TTC549 (cell line): Measurements from ENCODE around the gene VWA5B2.

Source experiments
- FAIRE-seq: peaks from 2 replicates; lab custom pipeline; 2012; peaks lifted over from hg19 to GRCh38; lab: Jason Lieb, UNC

VWA5B2 gene

DNA sequence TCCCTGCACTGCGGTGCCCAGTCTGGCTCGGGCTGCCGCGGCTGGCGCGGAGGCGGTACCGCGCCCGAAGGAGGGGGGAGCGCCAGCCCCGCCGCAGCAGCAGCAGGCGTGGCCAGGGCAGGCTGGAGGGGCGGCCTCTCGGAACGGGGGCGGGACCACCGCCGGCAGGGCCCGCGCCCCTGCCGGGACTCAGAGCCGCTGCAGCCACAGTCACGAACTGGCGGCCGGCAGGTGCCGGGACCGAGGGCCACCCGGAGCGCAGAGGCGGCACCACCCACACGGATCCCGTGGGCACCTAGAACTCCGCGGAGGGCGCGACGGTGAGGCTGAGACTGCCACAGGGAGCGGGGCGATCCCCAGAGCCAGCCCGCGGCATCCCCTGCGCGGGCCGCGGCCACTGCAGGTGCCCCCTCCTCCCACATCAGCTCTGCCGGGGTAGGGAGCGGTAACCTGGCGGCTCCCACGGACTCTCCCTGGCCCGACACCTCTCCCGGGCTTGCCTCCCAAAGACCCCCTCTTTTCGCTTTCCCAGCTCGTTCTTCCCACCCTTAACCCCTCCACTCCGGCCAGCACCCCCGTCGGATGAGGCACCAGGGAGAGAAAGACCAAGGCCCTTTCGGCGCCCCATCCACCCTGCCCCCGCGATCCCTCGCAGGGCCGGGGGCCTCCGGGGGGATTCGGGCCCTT, at the start of gene VWA5B2:
Gene VWA5B2 (plus strand): TSS at position 192 of the 687 bp plus-strand sequence. CDS start 944 bp downstream, outside the sequence.
- no peak for FAIRE-seq

DNA sequence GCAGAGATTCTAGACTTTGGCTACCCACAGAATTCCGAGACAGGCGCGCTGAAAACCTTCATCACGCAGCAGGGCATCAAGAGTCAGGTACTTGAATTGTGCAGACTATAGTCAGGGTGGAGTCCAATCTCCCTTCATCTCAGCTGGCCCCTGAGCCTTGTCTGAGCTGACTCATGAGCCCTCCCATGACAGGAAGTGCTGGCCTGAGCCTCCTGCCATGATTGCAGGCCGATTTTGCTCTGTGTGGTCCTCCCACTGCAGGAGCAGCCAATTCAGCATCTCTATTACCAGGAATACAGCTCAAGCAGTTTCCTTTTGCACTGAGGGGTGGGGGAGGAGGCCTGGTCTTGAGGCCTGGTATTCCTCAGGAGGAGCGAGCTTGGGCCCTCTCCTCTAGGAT, 49.2 kb upstream of the VWA5B2 start:
- no peak for FAIRE-seq

DNA sequence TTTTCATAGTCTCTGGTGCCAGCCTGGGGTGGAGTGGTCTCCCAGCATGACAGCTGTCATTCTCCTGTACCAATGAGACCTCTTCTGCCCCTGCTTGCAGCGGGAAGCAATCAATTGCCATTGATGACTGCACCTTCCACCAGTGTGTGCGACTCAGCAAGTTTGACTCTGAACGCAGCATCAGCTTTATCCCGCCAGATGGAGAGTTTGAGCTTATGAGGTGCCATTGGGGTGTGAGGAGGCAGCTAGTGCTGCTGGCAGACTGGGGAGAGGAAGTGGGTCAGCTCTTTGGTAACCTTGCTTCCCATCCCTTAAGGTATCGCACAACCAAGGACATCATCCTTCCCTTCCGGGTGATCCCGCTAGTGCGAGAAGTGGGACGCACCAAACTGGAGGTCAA, 47.8 kb upstream of the VWA5B2 start:
- no peak for FAIRE-seq

DNA sequence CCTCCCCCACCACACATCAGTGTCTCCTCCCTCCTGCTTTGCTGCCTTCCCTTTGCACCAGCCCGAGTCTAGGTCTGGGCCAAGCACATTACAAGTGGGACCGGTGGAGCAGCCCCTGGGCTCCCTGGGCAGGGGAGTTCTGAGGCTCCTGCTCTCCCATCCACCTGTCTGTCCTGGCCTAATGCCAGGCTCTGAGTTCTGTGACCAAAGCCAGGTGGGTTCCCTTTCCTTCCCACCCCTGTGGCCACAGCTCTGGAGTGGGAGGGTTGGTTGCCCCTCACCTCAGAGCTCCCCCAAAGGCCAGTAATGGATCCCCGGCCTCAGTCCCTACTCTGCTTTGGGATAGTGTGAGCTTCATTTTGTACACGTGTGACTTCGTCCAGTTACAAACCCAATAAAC, 45.7 kb upstream of the VWA5B2 start:
- FAIRE-seq: no peak

DNA sequence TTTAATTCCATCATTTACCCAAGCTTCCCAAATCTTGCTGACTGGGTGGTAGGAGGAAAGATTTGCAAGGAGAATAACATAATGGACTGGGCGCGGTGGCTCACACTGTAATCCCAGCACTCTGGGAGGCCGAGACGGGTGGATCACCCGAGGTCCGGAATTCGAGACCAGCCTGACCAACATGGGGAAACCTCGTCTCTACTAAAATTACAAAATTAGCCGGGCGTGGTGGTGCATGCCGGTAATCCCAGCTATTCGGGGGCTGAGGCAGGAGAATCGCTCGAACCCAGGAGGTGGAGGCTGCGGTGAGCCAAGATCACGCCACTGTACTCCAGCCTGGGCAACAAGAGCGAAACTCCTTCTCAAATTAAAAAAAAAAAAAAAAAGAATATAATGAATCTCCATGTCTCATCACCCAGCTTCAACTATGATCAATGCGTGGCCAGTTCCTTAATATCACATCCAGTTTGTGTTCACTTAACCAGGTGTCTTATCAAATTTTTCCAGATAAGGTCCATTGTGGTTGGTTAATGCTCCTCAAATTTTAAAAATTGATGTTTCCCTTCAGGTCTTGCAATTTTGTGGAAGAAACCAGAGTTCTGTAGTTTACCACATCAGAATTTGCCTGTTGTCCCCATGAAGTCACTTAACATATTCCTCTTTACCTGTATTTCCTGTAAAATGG, 44.7 kb upstream of the VWA5B2 start:
- no peak for FAIRE-seq

DNA sequence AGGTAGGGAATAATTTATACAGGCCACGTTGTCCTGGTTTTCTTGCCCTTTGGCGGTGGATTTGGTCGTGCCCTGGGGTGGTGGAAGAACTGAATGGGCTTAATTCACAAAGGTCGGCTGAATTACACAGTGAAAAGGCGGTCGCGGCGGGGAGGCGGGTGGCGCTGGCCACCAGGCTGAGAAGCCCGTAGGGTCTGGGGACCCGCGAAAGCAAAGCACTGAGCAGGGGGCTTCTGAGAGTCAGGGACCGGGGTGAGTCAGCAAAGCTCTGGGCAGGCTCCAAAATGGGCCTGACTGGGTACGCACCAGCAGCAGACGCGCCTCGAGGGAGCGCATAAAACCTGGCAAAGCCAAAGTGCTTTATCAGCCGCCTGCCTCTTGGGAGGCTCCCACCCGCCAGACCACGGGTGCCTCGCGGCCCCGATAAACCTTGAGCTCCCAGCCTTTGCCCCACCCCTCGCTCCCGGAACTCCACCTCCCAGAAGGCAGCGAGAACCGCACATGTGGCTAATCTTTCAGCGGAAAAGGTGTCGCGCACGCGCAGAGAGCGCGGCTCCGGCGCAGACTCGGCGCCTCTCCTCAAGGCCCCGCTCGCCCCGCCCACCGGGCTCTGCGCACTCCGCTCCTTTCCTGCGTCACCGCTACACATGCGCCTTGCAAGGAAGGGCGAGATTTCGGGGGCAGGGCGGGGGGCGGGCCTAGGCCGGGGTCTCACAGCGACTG, 43.8 kb upstream of the VWA5B2 start:
- FAIRE-seq: no peak

DNA sequence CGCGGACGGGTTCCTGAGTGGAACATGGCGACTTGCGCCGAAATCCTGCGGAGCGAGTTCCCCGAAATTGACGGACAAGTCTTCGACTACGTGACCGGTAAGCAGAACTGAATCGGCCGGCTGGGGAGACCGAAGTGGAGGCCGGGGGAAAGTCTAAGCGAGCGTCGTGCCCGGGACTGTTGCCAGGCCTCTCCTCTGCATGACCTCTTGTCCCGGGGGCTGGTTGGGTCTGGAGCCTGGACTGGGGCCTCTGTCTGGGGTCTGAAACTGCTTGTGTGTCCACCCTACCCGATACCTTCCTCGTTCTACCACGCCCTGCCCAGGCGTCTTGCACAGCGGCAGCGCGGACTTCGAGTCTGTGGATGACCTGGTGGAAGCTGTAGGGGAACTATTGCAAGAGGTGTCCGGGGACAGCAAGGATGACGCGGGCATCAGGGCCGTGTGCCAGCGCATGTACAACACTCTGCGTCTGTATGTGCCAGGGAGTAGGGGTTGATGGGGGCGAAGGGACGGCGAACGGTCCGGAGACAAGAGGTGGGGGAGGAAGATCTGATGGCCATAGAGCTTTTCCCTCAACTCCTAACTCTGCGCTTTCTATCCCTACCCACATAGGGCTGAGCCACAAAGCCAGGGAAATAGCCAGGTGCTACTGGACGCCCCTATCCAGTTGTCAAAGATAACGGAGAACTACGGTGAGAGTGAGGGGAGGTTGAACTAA, 43.0 kb upstream of the VWA5B2 start, which contains the start of gene ABCF3:
Gene ABCF3 (plus strand): TSS at position 16 of the 718 bp plus-strand sequence. CDS start 9 bp downstream, at position 25.
- no peak for FAIRE-seq

DNA sequence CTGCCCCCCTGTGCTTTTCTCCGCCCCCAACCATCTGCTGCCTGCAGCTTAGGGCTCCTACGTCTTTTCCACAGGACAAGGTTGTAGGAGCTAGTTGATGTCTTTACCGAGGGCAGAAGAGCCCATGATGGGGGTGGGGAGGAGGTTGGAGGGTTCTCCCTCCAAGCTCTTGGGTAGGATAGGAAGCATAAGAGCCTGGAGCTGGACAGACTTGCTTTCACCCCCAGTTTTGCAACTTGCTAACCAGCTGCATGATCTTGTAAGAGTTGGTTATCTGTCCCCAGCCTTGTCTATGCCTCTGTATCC, 42.5 kb upstream of the VWA5B2 start:
- FAIRE-seq: no peak

DNA sequence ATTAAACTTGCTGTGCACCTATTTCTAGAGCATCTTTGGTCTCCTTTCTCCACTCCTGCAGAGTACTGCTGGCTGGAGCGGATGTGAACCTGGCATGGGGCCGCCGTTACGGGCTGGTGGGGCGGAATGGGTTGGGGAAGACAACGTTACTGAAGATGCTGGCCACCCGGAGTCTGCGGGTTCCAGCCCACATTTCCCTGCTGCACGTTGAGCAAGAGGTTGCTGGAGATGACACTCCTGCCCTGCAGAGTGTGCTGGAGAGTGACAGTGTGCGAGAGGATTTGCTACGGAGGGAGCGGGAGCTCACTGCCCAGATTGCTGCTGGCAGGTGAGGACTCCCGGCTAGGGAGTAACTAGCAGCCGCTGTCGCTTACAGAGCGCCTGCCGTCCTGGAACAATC, 41.3 kb upstream of the VWA5B2 start:
- FAIRE-seq: no peak

DNA sequence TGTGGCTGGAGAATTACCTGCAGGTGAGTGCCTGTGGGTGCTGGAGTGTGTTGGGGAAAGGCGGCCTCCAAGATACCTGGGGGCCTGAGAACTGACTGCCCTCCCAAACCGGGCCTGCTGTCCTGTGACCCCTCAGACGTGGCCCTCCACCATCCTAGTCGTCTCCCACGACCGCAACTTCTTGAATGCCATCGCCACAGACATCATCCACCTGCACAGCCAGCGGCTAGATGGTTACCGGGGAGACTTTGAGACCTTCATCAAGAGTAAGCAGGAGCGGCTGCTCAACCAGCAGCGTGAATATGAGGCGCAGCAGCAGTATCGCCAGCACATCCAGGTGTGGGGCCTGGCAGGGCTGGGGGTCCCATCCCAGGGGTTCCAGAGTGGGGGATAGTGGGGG, 40.0 kb upstream of the VWA5B2 start:
- no peak for FAIRE-seq

DNA sequence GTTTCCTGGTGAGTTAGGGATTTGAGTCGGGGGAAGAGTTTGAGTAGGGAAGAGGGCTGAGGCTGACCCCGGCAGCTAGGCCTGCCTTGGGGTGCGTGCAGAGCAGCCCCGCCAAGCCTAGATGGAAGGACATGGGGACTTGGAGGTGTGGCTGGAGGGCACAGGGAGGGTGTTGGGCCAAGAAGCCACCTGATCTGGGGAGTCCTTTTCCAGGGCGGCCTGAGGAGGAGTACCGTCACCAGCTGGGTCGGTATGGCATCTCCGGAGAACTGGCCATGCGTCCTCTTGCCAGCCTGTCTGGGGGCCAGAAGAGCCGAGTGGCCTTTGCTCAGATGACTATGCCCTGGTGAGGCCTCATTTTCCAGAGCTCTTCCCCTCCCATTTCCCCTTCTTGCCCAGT, 36.5 kb upstream of the VWA5B2 start:
- FAIRE-seq: no peak

DNA sequence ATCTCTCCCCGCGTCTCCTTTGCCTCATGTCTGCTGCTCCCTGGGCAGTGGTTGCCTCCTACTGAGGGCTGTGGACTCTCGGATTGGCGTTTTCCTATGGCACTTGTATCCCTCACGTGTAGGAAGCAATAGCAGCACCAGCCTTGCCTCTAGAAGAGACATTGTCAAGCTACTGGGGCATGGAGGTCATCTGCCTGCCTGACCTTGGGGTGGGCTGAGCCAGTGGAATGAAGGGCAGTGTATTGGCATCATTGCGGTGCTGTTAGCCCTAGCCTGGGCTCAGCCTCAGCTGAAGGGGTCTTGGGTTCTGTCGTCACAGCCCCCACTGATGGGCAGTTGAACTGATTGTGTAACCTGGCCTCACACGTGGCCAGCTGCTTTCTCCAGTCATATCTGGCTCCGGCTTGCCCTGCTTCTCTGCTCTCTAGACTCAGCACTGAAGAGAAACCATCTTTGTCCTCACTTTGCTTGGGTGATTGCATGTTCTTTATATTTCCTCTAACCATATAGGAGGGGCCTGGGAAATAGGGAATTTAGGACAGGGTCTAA, 35.3 kb upstream of the VWA5B2 start:
- FAIRE-seq: no peak

DNA sequence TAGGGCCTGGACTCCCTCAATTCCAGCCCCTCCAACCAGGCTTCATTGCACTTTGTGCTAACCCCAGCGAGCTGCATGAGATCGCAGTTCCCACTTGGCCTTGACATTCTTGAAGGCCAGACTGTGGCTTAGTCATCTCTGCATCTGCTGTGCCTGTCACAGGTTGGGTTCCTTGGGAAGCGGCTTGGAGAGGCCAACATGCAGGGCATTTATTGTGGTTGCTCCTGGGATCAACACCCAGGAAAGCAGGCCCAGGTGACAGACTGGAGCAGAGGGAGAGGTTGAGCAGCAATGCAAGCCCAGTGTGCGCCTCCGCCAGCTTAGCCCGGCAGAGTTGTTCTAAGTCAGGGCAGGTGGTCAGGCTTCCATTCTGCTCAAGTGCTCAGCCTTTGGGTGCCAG, 32.8 kb upstream of the VWA5B2 start:
- FAIRE-seq: no peak

DNA sequence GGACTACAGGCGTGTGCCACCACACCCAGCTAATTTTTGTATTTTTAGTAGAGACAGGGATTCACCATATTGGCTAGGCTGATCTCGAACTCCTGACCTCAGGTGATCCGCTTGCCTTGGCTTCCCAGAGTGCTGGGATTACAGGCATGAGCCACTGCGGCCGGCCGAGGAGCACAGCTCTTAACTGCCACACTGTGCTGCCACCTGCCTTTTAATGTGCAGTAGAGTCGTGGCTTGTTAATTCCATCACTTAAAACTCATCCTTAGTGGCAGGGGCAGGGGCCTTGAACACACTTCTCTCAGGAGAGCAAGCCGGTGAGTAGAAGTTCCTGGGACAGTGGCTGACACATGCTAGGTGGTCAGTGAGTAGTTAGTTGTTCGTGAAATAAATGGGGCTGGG, 30.9 kb upstream of the VWA5B2 start:
- no peak for FAIRE-seq

DNA sequence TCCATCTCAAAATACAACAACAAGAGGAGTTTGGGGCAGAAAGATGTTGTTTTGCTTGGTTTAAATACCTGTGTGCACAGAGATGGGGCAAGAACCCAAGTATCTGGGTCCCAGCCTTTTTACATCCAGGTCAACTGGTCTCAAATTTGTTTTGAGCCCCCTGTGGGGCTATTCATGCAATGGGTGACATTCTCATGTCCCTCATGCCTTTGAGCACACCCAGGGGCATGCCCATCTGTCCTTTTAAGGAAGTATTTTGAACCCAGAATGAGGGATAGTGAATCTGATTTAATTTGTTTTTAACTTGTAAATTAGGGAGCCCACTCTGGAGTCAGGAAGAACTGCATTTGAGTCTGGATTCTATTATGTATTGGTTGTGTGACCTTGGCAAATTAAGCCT, 28.6 kb upstream of the VWA5B2 start:
- no peak for FAIRE-seq

DNA sequence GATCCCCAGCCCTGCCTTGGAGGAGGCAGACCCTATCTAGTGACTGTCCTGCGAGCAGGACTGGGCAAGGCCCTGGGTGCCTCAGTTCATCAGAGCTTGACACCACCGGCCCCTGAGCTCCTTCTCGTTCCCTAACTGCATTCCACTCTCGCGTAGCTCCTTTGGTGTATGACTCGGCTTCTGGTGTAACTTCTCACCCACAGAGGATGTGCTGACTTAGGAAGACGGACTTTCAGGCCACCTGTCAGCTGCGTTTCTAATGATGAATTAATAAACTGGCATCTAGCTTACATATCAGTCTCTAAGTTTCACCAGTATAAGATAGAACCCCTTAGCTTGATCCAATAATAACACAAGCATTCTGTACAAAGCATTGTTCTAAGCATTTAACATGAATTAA, 25.9 kb upstream of the VWA5B2 start:
- no peak for FAIRE-seq

DNA sequence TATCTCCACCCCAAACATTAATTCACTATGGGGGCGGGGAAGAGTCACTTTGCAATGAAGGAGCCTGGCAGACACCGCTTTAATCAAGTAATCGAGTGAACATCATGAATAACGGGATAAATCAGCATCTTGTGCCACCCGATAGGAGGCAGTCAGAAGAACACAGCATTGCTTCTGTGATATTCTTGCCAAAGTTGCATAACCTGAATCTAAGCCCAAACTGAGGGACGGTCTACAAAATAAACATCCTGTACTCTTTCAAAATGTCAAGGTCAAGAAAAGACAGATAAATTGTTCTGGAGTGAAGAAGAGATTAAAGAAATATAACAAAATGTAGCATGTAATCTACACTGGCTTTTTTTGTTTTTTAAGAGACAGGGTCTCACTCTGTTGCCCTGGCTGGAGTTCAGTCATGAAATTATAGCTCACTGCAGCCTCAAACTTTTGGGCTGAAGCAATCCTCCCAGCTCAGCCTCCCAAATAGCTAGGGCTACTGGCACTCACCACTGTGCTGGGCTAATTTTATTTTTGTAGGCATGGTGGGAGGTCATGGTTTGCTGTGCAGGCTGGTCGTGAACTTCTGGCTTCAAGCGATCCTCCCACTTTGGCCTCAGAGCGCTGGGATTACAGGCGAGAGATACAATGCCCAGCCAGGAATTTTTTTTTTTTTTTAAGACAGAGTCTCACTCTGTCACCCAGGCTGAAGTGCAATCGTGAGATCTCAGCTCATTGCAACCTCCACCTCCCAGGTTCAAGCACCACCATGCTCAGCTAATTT, 20.1 kb upstream of the VWA5B2 start:
- no peak for FAIRE-seq

DNA sequence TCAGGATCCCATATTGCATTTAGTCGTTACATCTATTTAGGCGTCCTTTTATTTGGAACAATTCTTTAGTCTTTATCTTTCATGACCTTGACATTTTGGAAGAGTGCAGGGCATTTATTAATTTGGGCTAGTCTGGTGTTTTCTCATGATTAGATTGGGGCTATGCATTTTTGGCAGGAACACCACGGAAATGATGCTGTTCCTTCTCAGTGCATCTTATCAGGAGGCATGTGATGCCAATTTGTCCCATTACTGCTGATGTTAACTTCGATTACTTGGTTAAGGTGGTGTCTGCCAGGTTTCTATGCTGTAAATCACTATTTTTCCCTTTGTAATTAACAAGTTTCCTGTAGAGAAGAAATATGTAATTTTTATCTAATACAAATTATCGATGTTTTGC, 18.1 kb upstream of the VWA5B2 start:
- no peak for FAIRE-seq

DNA sequence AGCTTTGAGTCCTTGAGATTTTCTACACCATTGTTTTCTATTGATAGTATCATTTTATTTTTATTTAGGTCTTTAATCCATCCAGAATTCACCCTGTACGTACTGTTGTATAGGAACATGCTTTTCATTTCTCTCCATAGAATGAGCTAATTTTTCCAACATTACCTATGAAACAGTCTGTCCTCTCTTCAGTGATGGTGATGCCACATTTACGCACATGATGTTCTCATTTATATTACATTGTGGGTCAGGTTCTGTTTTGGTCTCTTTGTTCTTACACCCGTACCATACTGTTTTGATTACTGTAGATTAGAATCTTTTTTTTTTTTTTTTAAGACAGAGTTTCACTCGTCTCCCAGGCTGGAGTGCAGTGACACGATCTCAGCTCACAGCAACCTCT, 17.7 kb upstream of the VWA5B2 start:
- no peak for FAIRE-seq

DNA sequence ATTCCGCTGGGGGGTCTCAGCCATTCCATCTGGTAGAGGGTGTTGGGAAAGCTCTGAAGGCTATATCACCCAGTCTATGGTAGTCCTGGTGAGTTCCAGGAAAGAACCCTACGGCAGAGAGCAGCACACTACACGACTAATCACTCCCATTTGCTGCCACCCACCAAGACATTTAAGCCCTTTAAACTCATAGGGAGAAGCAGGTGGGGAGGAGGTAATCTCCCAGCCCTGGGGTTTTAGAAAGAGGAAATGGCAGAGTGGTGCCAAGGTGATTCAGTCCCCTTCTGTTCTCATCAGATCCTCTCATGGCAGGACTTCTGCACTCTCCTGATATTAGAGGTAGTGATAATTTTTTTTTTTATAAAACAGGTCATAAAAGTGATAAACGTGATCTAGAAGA, 10.6 kb upstream of the VWA5B2 start:
- no peak for FAIRE-seq

DNA sequence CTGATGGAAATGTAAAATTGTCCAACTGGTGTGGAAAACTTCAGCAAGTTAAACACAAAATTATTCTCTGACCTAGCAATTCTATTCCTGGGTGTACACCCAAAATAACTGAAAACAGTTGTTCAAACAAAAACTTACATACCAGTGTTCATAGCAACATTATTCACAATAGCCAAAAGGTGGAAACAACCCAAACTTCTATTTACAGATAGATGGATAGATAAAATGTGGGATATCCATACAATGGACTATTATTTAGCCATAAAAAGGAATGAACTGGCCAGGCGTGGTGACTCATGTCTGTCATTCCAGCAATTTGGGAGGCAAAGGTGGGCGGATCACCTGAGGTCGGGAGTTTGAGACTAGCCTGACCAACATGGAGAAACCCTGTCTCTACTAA, 6.9 kb upstream of the VWA5B2 start:
- FAIRE-seq: no peak

DNA sequence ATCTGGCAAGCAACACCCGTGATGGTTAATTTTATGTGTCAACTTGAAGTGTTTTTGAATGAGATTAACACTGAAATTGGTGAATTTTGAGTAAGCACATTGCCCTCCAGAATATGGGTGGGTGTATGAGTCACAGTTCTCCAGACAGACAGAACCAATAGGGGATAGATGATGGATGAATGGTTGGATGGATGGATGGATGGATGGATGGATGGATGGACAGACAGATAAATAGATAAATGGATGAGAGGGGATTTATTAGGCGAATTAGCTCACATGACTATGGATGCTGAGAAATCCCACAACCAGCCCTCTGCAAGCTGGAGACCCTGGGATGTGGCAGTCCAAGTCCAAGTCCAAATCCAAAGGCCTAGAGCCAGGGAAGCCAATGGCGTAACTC, 5.4 kb upstream of the VWA5B2 start:
- no peak for FAIRE-seq
